Measurements from ENCODE around the gene JPH4.

Gene JPH4

DNA sequence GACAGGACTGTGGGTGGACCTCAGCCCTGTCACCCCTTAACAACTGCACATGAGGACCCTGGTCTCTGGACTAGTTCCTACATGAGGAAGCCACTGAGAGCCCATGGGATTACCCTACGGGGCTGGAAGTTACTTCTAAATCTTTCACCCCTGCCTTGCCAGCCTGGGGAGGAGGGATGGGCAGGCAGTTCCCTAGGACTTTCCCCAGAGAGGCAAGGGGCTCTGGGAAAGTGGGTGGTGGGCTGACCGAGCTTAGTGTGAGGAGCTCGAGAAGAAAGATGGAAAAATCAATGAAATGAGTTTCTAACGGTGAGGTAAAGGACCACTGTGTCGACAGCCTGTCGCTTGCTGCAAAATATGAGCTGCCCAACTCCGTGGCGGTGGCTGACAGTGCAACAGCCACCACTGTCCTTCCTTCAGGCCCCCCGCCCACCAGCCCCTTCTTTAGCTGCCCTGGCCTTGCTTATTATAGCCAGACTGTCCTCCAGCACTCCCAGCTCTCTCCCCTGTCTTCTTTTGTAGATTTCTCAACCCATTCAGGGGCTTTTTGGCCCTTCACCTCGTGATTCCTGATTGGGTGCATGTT lies 32.0 kb downstream of the JPH4 start:
- no peak for TF ChIP-seq CTCF (IDR thresholded peaks at IDR 0.05; ENCODE audit: control extremely low read depth, extremely low read depth, low read depth, missing control alignments)
- ChIA-PET POLR2A (no interaction called here), CTCF (interaction anchor here (1.2 to 6.0 kb wide), 3 partner anchors 9 to 68 kb away, joined by 8 to 71 read pairs (median 9); no protein-coding TSS in a partner anchor)
- DNase-seq (ENCODE audit: extremely low spot score): no peak

- no peak for TF ChIP-seq CTCF (IDR thresholded peaks at IDR 0.05; ENCODE audit: control extremely low read depth, extremely low read depth, low read depth, missing control alignments)
- DNase-seq (ENCODE audit: extremely low spot score): no peak
- CTCF ChIA-PET: interaction anchor here (1.2 to 6.0 kb wide), 3 partner anchors 9 to 68 kb away, joined by 8 to 71 read pairs (median 9); no protein-coding TSS in a partner anchor
- POLR2A ChIA-PET: no interaction called here
These were observed 32.7 kb downstream of the JPH4 start for GRCh38 chr14:23545740-23546365.

DNA sequence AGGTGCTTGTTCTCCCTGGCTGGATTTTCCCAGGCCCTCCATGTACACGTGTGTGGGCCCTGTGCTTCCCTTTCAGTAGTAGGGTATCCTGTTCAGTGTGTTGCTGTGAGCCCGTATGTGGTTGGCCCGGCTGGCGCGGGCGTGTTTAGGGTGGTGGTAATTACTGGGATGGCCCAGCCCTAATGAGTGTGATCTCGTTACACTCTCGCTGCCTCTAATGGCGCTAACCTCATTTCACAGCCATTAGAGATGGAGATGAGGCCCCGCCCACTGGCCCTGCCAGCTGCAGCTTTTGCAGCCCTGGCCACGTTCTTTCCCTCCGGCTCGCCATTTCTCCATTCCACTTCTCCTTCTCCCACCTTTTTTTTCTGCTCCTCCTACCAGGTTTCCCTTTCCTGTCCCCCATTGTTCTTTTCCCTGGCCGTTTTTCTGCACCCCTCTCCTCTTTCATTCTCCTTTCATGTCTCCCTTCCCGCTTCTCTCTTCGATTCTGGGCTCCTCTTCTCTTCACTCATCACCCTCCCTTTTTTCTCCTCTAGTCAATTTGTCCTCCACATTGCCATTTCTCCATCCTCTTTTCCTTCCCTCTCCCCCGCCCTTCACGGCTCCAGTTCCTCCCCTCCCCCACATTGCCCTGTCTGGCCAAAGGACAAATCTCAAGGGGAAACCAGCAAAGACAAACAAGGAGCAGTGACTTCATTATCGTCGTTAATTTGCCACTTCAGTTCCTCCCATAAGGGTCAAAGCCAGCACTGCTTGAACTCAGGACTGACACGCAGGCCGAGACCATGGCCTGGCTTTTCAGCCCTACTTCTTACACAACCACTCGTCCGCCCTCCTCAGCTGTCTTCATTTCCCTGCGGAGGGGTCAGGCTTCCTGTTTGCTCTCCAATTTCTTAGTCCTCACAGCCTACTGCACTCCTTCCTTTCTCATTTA lies 33.8 kb downstream of the JPH4 start:
- no peak for DNase-seq (ENCODE audit: extremely low spot score)
- no peak for TF ChIP-seq CTCF (IDR thresholded peaks at IDR 0.05; ENCODE audit: control extremely low read depth, extremely low read depth, low read depth, missing control alignments)
- POLR2A ChIA-PET: no interaction called here
- CTCF ChIA-PET: interaction anchor here (2.0 to 6.0 kb wide), 2 partner anchors 14 to 67 kb away, joined by 8 to 71 read pairs; no protein-coding TSS in a partner anchor

- TF ChIP-seq CTCF (IDR thresholded peaks at IDR 0.05; ENCODE audit: control extremely low read depth, extremely low read depth, low read depth, missing control alignments): no peak
- DNase-seq (ENCODE audit: extremely low spot score): no peak
- CTCF ChIA-PET: interaction anchor here (1.1 to 7.9 kb wide), 3 partner anchors 16 to 67 kb away, joined by 3 to 75 read pairs (median 59); no protein-coding TSS in a partner anchor
- POLR2A ChIA-PET: no interaction called here
These were observed 35.2 kb downstream of the JPH4 start for GRCh38 chr14:23543403-23543802.

DNA sequence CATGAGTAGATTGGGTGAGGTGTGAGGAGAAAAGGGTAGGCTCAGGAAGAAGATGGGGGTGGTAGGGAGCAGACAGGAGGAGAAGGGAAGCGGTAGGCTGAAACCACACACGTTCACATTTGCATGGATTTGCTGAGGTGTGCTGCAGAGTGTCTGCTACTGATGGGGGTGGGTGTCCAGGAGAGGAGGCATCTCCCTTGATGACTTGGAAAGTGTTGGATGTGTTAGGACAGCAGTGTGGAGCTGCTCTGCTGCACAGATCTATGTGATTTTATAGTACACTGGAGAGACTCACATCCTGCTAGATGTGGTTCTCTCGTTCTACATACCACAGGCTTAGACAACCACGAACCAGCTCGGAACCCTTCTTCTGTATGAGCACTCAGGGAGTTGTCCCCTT lies 36.3 kb downstream of the JPH4 start:
- POLR2A ChIA-PET: no interaction called here
- no peak for DNase-seq (ENCODE audit: extremely low spot score)
- CTCF ChIA-PET: interaction anchor here (0.9 to 7.9 kb wide), 8 partner anchors 9 to 270 kb away, joined by 3 to 75 read pairs (median 4); partner anchors contain the start of gene THTPA
- no peak for TF ChIP-seq CTCF (IDR thresholded peaks at IDR 0.05; ENCODE audit: control extremely low read depth, extremely low read depth, low read depth, missing control alignments)

GRCh38 chr14:23540141-23540469 lies 38.5 kb downstream of the JPH4 start:
- no peak for TF ChIP-seq CTCF (IDR thresholded peaks at IDR 0.05; ENCODE audit: control extremely low read depth, extremely low read depth, low read depth, missing control alignments)
- DNase-seq (ENCODE audit: extremely low spot score): no peak
- CTCF ChIA-PET: interaction anchor here (0.6 to 7.9 kb wide), 13 partner anchors 10 to 64 kb away, joined by 3 to 75 read pairs (median 9); partner anchors contain the start of genes THTPA and ZFHX2
- POLR2A ChIA-PET: no interaction called here

All from GM10248 (cell line).